8988T (cell line): ENCODE results near the gene TSPAN18.
A peak's percentile ranks its signal among the peaks of the same experiment; 100 is the strongest.

ENCODE experiments used
- DNase-seq: peaks from one replicate; pipeline ENCODE4 v3.0.0; 2011

TSPAN18 gene

GRCh38 chr11:44763121-44763820 lies 36.5 kb downstream of the TSPAN18 start:
- no peak for DNase-seq

- DNase-seq, result no peak
Observed at GRCh38 chr11:44764583-44764982, 37.8 kb downstream of the TSPAN18 start.

DNA sequence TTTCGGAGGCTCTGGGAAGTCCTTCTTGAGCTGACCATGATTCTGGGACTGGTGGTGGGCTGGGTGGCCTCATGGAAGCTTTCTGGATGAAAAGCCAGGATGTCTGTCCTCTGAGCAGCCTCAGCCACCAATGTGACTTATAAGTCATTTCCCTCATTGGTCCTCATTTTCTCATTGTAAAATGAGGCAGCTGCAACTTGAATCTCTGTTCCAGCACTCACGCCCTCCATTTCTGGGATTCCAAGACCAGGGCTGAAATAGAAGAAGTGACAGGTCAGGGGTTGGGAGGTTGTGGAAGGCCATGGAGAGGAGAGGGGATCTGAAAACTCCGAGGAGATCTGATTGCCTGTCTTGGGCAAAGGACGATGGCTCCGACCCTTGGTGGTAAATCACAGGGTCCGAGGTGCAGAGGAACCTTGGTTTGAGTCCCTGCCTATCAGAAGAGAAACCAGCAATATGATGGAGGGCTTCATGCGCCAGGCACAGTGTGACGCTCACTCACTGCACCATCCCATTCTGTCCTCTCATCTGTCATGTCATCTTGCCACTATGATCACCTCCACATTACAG lies 38.3 kb downstream of the TSPAN18 start:
- DNase-seq, result no peak

DNA sequence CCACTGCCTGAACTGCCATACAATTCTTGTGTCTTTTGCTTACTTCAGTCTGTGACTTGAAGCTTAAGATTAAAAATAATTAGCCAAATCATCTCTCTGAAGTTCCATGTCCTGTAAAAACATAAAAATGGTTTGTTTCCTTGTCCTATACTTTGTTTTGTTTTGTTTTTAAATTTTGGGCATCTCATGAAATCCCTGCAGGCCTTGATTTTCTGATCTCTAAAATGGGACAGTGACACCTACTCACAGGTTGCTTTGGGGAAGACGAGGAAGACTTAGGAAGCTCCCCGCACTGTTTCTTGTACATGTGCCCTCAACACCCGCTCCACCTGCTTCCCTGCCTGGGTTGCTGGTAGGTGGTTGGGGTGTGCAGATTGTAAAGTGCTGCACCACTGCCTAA lies 38.9 kb downstream of the TSPAN18 start:
- no peak for DNase-seq

DNA sequence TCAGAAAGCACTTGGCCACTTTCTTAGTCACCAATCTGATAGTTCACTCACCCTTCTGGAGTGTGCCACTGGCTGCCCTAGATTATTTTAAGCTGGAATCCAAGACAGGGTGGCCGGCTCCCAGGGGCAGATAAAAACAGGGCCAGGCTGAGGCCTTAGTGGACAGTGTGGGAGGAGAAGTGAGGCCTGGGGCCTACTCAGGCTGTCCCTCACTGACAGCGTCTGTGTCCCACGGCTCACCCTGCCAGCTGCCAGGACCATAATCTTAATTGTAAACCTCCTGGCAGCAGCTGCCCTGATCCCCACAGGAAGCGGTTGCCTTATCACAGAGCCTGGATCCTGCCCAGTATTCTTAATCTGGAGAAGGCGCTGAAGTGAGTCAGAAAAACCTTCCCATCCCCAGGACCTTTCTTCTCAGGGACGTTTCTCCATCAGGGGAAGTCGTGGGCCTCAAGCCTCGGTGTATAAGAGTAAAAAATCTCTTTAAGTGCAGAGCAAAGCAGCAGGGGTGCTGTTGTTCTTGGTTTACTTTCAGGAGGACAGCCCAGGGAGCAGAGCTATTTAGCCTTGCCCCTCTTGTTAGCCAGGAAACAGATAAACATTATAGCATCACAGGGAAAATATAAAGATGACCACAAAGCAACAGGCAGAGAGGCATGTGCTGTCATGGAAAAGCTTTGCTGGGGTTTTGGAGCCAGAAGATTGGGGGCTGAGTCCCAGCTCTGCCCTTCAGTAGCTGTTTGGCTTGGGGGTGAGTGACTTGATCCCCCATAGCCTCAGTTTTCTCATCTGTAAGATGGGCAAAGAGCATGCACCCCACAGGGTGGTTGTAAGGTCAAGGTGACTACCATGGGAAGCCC lies 39.6 kb downstream of the TSPAN18 start:
- no peak for DNase-seq

GRCh38 chr11:44766972-44767278 lies 40.2 kb downstream of the TSPAN18 start:
- DNase-seq, result no peak

DNA sequence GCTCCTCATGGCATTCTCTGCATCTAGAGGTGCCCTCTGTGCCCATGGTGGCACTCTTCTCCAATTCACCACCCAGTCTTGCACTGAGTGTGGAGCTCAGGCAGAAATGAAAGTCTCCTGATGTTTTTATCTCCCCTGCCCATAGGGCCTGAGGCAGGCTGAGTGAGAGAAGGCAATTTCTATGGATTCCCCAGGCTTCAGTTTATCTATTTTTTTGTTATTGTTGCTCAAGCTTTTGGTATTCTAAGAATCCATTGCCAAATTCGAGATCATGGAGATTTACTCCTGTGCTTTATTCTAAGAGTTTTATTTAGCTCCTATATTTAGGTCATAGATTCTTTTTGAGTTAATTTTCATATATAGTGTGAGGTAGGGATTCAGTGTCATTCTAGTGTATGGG lies 40.7 kb downstream of the TSPAN18 start:
- no peak for DNase-seq

DNA sequence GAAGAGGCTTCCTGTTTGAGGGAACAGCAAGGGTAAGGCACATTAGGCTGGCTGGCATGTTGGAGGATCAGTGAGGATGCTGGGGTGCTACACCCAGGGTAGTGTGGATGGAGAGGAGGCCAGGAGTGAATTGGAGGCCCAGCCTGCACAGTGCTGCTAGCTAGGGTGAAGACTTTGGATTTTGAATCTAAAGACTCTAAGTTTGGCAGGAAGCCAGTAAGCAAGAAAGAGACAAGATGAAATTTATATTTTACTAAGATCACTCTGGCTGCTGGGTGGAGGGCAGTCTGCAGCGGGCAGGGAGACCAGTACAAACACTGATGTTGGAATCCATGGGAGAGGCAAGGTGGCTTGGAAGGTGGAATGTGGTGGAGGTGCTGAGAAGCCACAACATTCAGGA lies 43.6 kb downstream of the TSPAN18 start:
- no peak for DNase-seq

DNA sequence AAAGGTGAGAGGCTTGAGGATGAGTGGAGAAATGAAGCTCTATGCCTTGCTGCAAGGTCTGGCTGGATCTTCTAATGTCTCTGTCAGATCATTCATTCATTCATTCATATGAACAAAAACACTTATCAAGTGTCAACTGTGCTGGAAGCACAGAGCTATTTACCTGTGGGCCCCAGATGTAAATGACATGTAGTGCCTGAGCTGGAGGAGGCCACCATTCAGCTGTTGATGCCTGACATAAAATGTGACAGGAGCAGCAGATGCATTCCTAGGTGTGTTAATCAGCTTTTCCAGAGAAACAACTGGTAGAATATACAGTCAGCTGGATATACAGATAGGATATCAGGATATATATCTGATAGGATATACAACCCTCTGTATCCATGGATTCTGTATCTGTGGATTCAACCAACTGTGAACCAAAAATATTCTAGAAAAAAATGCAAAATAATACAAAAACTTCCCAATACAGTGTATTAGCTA lies 44.5 kb downstream of the TSPAN18 start:
- no peak for DNase-seq

DNA sequence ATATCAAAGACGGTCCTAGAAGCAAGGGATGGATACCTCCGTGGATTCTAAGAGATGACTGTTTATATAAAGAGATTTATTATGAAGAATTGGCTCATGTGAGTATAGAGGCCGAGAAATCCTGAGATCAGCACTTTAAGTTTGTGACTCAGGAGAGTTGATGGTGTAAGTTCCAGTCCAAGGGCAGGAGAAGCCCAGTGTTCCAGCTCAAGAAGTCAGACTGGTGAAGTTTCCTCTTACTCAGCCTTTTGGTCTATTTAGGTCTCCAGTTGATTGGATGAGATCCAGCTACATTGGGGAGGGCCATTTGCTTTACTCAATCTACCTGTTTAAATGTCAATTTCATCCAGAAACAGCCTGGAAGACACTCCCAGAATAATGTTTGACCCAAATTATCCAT lies 45.1 kb downstream of the TSPAN18 start:
- no peak for DNase-seq

DNA sequence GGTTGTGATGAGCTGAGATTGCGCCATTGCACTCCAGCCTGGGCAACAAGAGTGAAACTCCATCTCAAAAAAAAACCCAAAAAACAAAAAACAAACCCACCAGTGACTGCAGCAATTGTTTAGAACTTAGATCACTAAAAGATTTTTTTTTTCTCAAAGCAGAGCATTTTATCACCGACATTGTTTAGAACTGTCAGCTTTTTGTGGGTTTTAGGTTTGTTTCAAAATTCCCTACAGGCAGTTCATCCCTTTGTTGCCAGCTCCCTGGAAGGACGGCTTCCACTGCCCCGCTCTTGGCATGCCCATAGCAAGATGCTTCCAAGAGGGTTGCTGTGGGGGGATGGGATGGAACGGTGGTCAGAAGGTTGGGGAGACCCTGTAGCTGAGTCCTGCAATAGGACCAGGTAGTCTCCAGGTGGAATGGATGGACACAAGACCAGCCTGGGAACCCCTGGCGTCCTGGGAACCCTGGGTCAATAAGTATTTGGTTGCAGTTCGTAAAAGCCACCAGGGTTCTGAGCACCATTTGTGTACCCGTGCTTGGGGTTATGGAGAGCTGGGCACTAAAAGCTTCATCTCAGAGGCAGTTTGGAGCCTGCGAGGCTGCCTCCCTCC lies 46.7 kb downstream of the TSPAN18 start:
- DNase-seq, result no peak

- DNase-seq, result no peak
Observed at GRCh38 chr11:44774108-44774507, 47.3 kb downstream of the TSPAN18 start.

DNA sequence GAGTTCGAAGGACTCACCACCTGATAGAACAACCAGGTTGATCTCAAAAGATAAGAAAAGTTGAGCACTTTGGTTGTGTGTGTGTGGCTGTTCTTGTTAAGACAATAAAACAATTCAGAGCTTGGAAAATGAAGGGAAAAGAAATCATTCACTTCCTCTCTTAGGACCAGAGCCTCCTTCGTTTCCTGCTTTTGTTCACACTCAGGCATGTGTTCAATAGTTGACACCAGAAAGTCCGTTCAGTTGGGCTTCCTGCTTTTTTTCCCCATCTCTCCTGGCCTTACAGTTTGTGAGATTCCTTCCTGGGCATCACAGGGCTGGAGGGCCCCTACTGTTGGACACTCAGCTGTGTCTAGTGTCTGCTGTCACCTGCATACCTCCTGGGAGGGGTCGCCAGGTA lies 48.0 kb downstream of the TSPAN18 start:
- no peak for DNase-seq

DNA sequence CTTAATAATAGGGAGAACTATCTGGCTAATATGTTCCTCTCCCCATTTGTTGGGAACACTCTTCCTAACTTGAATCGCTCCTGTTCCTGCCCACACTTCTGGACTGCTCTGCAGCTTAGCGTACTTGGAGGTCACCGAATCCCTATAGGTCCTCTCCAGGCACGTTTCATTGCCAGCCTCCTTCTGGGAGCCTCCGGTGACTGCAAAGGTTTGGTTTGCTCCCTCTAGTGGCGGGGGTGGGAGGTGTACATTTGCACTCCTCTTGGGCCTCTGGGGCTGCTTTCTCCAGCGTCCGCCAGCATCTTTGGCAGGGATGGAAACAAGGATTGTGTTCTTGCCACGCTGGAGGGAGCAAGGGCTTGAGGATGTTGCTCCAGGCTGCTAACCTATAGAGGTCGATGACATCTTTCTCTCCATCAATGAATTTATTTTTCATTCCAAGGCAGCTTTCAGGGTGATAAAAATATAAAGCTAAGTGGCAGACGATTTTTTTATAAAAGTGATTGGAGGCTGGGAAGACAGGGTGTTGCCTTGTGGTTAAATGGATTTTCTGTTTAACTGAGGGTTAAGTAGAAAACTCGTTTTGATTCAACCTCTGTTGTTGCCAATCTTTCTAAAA lies 48.7 kb downstream of the TSPAN18 start:
- DNase-seq, result peak; percentile 69

DNA sequence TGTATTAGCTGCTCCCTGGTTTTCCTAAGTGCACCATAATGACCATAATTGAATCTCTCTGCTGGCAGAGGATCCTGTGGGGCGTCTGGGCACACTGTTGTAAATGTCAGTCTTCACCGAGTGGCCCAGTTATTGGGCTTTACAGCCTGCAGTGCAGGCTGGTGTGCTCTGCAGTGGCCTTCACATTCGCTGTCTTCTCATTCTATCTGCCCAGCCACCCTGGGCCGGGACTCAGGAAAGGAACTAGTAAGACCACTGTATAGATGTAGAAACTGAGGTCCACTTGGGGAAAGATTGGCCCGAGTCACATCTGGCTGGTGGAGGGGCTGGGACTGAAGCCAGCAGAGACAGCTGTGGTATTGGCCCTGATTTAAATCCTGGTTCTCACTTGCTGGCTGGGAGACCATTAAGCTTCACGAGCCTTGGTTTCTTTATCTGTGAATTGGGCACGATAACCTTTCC lies 49.3 kb downstream of the TSPAN18 start:
- no peak for DNase-seq

- no peak for DNase-seq
Observed at GRCh38 chr11:44776551-44777208, 49.9 kb downstream of the TSPAN18 start.

- DNase-seq, result no peak
Observed at GRCh38 chr11:44777209-44778194, 50.7 kb downstream of the TSPAN18 start.

DNA sequence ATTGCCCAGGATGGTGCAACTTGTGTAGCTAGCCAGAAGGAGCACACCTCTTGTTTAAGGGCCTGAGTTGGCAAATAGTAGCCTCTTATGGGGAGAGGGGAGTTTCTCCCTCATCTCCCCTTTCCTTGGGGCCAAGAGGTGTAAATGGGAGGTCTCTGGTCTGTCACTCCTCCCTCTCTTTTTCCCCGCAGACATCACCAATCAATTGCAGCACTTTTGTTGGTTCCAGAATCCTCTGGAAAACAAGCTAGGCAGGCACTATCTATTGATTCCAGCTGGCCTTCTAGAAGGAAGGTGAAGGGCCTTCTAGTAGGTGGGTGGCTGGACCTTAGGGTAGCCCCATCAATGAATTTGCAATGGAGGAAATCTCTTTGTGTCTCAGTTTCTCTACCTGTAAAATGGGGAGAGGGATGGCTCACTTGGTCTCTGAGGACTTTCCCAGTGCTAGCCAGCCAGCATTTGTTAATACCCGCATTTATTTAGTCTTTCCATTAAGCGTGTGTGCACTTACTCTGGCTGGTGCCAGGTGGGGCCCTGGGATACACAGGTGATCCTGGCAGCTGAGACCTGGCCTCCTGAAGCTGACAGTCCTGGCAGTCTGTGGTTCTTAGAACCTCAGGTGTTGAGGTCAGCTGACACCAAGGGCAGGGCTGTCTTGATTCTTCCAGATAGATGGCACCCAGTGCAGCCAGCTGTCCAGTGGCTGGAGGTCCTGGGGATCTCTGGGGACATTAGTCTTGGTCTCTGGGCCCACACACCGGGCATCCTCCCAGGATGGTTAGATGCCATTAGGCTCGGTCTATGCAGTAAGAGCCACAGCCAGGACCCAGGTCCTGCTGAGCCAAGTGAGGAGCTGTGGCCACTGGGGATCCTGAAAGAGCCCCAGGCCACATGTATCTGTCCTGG lies 51.7 kb downstream of the TSPAN18 start:
- DNase-seq, result no peak

- DNase-seq, result no peak
Observed at GRCh38 chr11:44779736-44780520, 53.2 kb downstream of the TSPAN18 start.
